NCI-H82 treated with DMSO at 0.1 percent for 48 hours (cell line): ENCODE measurements around the gene SCYL2.
"Not testable (repeated sequence)": the region's sequence is repeated elsewhere in the genome, so short reads cannot be mapped to it uniquely, and the experiment has no call there.

Experiments
- DNase-seq: peaks from one replicate; lab custom pipeline; 2025; ENCODE audit not compliant: unreplicated experiment; lab: John Stamatoyannopoulos, UW

Gene SCYL2

GRCh38 chr12:100258127-100258526, 8.8 kb upstream of the SCYL2 start:
- no peak for DNase-seq

GRCh38 chr12:100263131-100263530, 3.8 kb upstream of the SCYL2 start:
- DNase-seq, result no peak

GRCh38 chr12:100265107-100265506, 1.9 kb upstream of the SCYL2 start:
- DNase-seq, result not testable (repeated sequence)

- DNase-seq, result no peak
These were observed 1.0 kb upstream of the SCYL2 start for GRCh38 chr12:100265732-100266584.

- DNase-seq, result no peak
These were observed 467 bp upstream of the SCYL2 start for GRCh38 chr12:100266585-100266834.

GRCh38 chr12:100267603-100268281, 765 bp downstream of the SCYL2 start:
- no peak for DNase-seq

- DNase-seq, result no peak
These were observed 2.0 kb downstream of the SCYL2 start for GRCh38 chr12:100268835-100269564.

- DNase-seq, result no peak
These were observed 6.8 kb downstream of the SCYL2 start for GRCh38 chr12:100273782-100274181.

GRCh38 chr12:100274291-100274690, 7.3 kb downstream of the SCYL2 start:
- no peak for DNase-seq

GRCh38 chr12:100279159-100279558, 12.2 kb downstream of the SCYL2 start:
- no peak for DNase-seq

- no peak for DNase-seq
These were observed 12.7 kb downstream of the SCYL2 start for GRCh38 chr12:100279607-100280244.

- not testable (repeated sequence) for DNase-seq
These were observed 17.6 kb downstream of the SCYL2 start for GRCh38 chr12:100284556-100284955.

- DNase-seq, result no peak
These were observed 22.1 kb downstream of the SCYL2 start for GRCh38 chr12:100289038-100289437.

- no peak for DNase-seq
These were observed 23.0 kb downstream of the SCYL2 start for GRCh38 chr12:100290016-100290415.

GRCh38 chr12:100293017-100293416, 26.0 kb downstream of the SCYL2 start:
- DNase-seq, result no peak

GRCh38 chr12:100294366-100294765, 27.4 kb downstream of the SCYL2 start:
- not testable (repeated sequence) for DNase-seq

GRCh38 chr12:100295764-100296555, 29.0 kb downstream of the SCYL2 start:
- DNase-seq, result no peak

- no peak for DNase-seq
These were observed 35.1 kb downstream of the SCYL2 start for GRCh38 chr12:100302081-100302480.

- DNase-seq, result no peak
These were observed 36.9 kb downstream of the SCYL2 start for GRCh38 chr12:100303831-100304230.

- not testable (repeated sequence) for DNase-seq
These were observed 37.4 kb downstream of the SCYL2 start for GRCh38 chr12:100304334-100304733.

- not testable (repeated sequence) for DNase-seq
These were observed 41.2 kb downstream of the SCYL2 start for GRCh38 chr12:100308138-100308537.
